Measurements from ENCODE around the gene UBE2J2. TPM values are rescaled to one million over a fixed set of nuclear protein-coding genes. Genes with fewer than 3 reads are reported as not detected.
A peak's percentile ranks its signal among the peaks of the same experiment; 100 is the strongest.

UBE2J2 gene
- total and polyA plus RNA-seq, 5 experiments from 2014 or later: 84.7 to 105 (median 92.9) TPM

GRCh38 chr1:1236945-1237873 lies 36.4 kb downstream of the UBE2J2 start:
- peak overlapping the region in 1 of 10 donors; percentile 6 for H3K4me3 Mint-ChIP-seq
- H3K4me1 Mint-ChIP-seq: peaks cover 4 to 18% (median 15%) of the 10 kb centered on the region in 4 donors

DNA sequence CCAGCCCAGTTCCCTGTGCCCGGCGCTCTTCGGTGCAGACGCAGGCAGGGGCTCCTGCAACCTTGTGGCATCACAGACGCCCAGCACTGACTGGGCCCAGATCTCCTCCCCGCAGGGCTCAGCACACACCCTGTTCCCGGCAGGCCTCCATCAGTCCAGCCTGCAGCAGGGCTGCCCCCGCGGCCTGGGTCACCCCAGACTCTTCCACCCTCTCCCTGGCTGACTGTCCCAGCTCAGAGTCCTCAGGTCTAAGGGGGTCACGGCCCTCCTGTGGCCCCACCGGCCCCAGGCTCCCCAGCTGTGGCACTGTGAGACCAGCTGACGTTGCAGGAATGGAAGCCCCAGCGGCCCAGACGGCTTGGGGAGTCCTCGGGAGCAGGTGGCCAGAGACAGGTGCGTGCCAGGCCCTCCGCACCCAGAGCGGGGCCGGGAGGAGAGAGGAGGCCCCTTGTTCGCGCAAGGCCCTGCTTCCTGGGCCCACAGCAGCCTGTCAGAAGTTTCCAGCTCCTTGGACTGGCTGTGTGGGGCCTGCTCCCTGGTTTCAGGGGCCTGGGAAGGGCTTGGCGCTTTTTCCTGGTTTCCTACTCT lies 37.4 kb downstream of the UBE2J2 start:
- no peak overlapping the region for H3K4me3 Mint-ChIP-seq
- H3K27me3 Mint-ChIP-seq: no peaks in the 10 kb centered on the region
- peaks cover 0 to 8% (median 0%) of the 10 kb centered on the region in 3 donors for H3K36me3 Mint-ChIP-seq
- H3K9me3 Mint-ChIP-seq: no peaks in the 10 kb centered on the region
- POLR2A ChIA-PET: no interaction called here
- peak overlapping the region in 1 of 10 donors; percentile 25 for H3K27ac Mint-ChIP-seq
- peaks cover 4 to 18% (median 15%) of the 10 kb centered on the region in 4 donors for H3K4me1 Mint-ChIP-seq
- no peak for ATAC-seq
- DNase-seq: no peak

More at GRCh38 chr1:1236945-1237873, 36.4 kb downstream of the UBE2J2 start:
- POLR2A ChIA-PET: no interaction called here
- DNase-seq (no peak), ATAC-seq (no peak)
- no peak overlapping the region for H3K27ac Mint-ChIP-seq
- H3K9me3 Mint-ChIP-seq: no peaks in the 10 kb centered on the region
- H3K36me3 Mint-ChIP-seq: peaks cover 0 to 8% (median 0%) of the 10 kb centered on the region in 3 donors
- H3K27me3 Mint-ChIP-seq: no peaks in the 10 kb centered on the region

DNA sequence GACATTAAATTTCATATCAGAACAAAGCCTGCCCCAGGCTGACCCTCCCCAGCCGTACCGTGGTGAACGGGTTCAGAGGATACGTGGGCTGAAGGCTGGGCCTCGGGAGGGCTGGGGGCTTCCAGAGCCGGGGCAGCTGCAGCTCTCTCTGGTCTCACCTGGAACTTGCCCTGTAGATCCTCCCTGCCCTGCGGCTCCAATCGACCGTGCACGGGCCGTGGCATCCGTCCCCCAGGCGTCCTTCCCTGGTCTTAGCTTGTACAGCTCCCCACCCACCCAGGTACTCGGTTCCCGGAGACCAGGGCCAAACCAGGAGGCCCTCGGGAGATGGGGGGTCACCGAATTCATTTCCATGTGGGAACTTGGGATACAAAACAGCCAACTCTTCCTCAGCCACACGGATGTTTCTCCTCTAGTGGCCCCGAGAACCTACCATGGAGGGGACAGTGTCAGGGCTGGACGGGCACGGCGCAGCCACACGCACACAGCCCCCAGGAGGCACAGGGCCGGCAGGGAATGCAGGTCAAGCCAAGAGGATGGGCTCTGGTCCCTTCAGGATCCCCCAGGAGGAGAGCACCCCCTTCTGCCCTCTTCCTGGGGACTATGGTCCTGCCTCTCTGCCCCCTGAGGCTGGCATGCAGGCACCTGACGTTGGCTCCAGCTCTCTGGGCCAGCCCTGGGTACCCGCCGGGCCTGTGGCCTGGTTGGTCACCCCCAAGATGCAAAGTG lies 38.5 kb downstream of the UBE2J2 start:
- Mint-ChIP-seq H3K27ac (peak overlapping the region in 1 of 10 donors; percentile 7), H3K27me3 (no peaks in the 10 kb centered on the region), H3K36me3 (peaks cover 0 to 8% (median 0%) of the 10 kb centered on the region in 3 donors), H3K4me3 (peak overlapping the region in 4 of 10 donors; percentile 2 to 91 (median 43)), H3K4me1 (peaks cover 8 to 27% (median 25%) of the 10 kb centered on the region in 4 donors), H3K9me3 (no peaks in the 10 kb centered on the region)
- DNase-seq (no peak), ATAC-seq (no peak)
- POLR2A ChIA-PET: no interaction called here

DNA sequence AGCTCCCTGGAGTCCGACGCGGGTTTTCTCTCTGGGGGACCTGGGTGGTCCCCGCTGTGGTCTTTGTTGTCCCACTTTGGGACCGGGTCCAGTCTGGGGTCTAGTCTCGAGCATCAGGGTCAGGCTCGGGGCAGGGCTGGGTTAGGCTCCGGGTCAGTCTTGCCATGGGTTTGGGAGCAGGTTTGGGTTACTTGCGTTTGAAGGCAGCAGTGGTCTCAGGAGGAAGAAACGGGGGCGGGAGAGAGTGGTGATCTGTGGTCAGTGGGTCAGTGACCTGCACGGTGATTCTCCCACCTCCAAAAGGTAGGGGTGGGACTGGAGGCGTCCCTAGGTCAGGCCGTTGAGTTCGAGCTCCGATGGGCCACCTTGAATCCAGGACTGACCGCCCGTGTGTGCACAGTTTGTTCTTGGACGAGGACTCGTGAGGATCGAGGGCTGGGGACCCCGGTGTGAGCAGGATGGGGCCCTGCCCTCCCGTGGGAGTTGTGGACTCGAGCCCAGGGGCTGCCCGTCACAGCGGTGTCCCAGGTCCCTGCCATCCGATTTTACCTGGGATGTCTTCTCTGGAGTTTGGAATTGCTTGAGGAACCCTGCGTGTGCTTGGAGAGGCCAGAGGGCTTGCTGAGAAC lies 39.4 kb downstream of the UBE2J2 start:
- H3K27ac Mint-ChIP-seq: peak overlapping the region in 6 of 10 donors; percentile 27 to 85 (median 74)
- peaks cover 0 to 11% (median 0%) of the 10 kb centered on the region in 3 donors for H3K36me3 Mint-ChIP-seq
- no peak for ATAC-seq
- H3K27me3 Mint-ChIP-seq: no peaks in the 10 kb centered on the region
- peak overlapping the region; percentile 25 to 91 (median 77) for H3K4me3 Mint-ChIP-seq
- H3K9me3 Mint-ChIP-seq: no peaks in the 10 kb centered on the region
- DNase-seq: no peak
- H3K4me1 Mint-ChIP-seq: peaks cover 14 to 36% (median 33%) of the 10 kb centered on the region in 4 donors
- POLR2A ChIA-PET: no interaction called here

- ATAC-seq: no peak
- Mint-ChIP-seq H3K4me3 (peak overlapping the region; percentile 69 to 91 (median 80)), H3K4me1 (peaks cover 14 to 40% (median 37%) of the 10 kb centered on the region in 4 donors), H3K27ac (peak overlapping the region in 9 of 10 donors; percentile 19 to 86 (median 79)), H3K27me3 (no peaks in the 10 kb centered on the region), H3K36me3 (peaks cover 0 to 11% (median 0%) of the 10 kb centered on the region in 3 donors), H3K9me3 (no peaks in the 10 kb centered on the region)
- DNase-seq: no peak
- POLR2A ChIA-PET: no interaction called here
Observed at GRCh38 chr1:1233567-1233892, 40.1 kb downstream of the UBE2J2 start.

- no peaks in the 10 kb centered on the region for H3K9me3 Mint-ChIP-seq
- peaks cover 14 to 43% (median 37%) of the 10 kb centered on the region in 4 donors for H3K4me1 Mint-ChIP-seq
- peak overlapping the region; percentile 69 to 91 (median 80) for H3K4me3 Mint-ChIP-seq
- peak overlapping the region in 8 of 10 donors; percentile 27 to 86 (median 80) for H3K27ac Mint-ChIP-seq
- ATAC-seq (no peak), DNase-seq (peak in 1 of 10 donors; percentile 18)
- H3K27me3 Mint-ChIP-seq: no peaks in the 10 kb centered on the region
- H3K36me3 Mint-ChIP-seq: peaks cover 0 to 11% (median 0%) of the 10 kb centered on the region in 3 donors
- POLR2A ChIA-PET: interaction anchor here (0.9 kb wide), 1 partner anchor 75 kb away, joined by 3 read pairs; no protein-coding TSS in a partner anchor
Observed at GRCh38 chr1:1232796-1233566, 40.7 kb downstream of the UBE2J2 start.

DNA sequence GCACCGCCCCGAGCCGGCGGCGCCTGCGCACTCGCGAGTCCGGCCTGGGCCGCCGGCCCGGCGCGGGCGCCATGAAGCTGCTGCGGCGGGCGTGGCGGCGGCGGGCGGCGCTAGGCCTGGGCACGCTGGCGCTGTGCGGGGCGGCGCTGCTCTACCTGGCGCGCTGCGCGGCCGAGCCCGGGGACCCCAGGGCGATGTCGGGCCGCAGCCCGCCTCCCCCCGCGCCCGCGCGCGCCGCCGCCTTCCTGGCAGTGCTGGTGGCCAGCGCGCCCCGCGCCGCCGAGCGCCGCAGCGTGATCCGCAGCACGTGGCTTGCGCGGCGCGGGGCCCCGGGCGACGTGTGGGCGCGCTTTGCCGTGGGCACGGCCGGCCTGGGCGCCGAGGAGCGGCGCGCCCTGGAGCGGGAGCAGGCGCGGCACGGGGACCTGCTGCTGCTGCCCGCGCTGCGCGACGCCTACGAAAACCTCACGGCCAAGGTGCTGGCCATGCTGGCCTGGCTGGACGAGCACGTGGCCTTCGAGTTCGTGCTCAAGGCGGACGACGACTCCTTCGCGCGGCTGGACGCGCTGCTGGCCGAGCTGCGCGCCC lies 41.4 kb downstream of the UBE2J2 start, which contains the start of gene B3GALT6:
B3GALT6 (plus strand) TSS at position 30 of the 588 bp plus-strand sequence; CDS start at position 72, 42 bp downstream.
- POLR2A ChIA-PET: interaction anchor here (0.6 to 1.6 kb wide), 5 partner anchors 17 to 74 kb away, joined by 3 to 6 read pairs (median 4); partner anchors contain the start of gene UBE2J2
- Mint-ChIP-seq H3K36me3 (peaks cover 0 to 11% (median 0%) of the 10 kb centered on the region in 3 donors), H3K27ac (peak within 1 kb of the TSS; percentile 74 to 97 (median 92)), H3K4me3 (peak within 1 kb of the TSS; percentile 83 to 96 (median 91)), H3K9me3 (no peaks in the 10 kb centered on the region), H3K27me3 (no peaks in the 10 kb centered on the region), H3K4me1 (peaks cover 14 to 45% (median 37%) of the 10 kb centered on the region in 4 donors)
- DNase-seq: no peak
- ATAC-seq: peak in 1 of 2 donors; percentile 75

DNA sequence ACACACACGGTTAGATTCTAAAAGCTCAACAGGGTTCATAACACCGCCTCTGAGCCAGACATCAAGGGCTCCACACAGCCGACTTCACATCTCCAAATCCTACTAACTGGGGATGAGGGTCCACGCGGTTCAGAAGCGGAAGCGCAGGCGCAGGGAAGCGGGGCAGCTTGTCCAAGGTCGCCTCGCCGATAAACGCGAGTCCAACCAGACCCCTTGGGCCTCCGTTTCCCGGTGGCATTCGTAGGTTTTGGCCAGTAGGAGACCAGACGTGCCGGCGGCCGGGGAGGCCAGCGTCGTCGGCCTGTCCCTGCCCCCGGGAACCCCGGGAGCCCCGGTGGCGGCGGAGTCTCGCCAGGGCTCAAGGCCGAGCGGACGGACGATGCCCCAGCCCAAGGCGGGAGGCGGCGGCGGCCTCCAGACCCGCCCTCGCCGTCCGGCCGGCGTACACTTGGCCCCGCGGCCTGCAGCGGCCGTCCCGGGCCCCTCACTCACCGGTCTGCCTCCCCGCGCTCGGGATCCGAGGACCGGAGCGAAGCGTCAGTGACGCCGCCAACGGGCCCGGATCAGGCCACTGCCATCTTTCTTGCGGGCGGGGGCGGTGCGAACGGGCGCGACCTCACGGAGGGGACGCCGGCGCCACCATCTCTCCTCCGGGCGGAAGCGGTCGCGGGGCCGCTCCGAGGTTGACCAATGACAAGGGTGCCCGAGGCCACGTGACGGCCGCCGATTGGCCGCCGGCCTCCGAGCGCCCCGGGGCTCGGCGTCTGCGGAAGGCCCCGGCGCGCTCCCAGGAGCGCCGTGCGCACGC lies 42.0 kb downstream of the UBE2J2 start, which contains the start of gene SDF4:
SDF4 (minus strand) TSS at position 602 of the 808 bp plus-strand sequence. CDS start 3,229 bp downstream, outside the sequence.
- Mint-ChIP-seq H3K9me3 (no peaks in the 10 kb centered on the region), H3K27me3 (no peaks in the 10 kb centered on the region), H3K4me1 (peaks cover 14 to 43% (median 37%) of the 10 kb centered on the region in 4 donors), H3K4me3 (peak within 1 kb of the TSS; percentile 83 to 96 (median 91)), H3K27ac (peak within 1 kb of the TSS; percentile 74 to 97 (median 92)), H3K36me3 (peaks cover 0 to 11% (median 0%) of the 10 kb centered on the region in 3 donors)
- DNase-seq: peak; percentile 92 to 98 (median 96)
- POLR2A ChIA-PET: interaction anchor here (0.6 to 1.6 kb wide), 6 partner anchors 16 to 74 kb away, joined by 3 to 6 read pairs (median 4); partner anchors contain the start of gene UBE2J2
- peak; percentile 93 to 96 for ATAC-seq

DNA sequence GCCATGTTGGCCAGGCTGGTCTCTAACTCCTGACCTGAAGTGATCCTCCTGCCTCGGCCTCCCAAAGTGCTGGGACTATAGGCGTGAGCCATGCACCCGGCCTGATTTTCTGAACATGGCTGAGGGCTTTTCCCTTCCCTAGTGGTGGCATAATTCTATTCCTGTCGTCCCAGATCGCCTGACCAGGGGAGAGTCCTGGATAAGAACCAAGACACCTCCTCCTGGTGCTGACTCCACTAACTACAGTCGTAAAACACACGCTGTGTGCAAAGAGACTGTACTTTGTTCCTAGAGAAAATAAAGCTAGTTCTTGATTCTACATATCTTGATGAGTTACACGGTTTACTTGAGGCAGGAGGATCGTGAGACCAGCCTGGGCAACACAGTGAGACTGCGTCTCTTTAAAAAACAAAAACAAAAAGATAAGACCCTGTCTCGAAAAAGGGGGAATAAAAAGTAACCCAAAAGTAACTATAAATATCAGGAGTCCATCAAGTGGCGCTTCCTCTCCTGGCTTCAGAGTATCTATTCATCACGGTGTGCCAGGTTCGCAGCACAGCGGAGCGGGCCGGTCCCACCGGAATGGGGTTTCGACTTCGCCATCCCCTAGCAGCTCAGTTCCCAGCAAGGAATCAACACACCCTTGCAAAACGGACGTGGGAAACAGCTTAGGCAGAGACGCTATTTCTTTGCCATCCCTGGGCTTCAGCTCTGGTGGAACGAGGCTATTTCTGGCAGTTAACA lies 42.8 kb downstream of the UBE2J2 start:
- Mint-ChIP-seq H3K36me3 (peaks cover 0 to 15% (median 0%) of the 10 kb centered on the region in 3 donors), H3K27me3 (no peaks in the 10 kb centered on the region), H3K4me3 (peak overlapping the region; percentile 83 to 96 (median 91)), H3K4me1 (peaks cover 16 to 48% (median 38%) of the 10 kb centered on the region in 4 donors), H3K27ac (peak overlapping the region; percentile 74 to 97 (median 92)), H3K9me3 (no peaks in the 10 kb centered on the region)
- POLR2A ChIA-PET: interaction anchor here (1.2 to 1.6 kb wide), 3 partner anchors 15 to 43 kb away, joined by 4 to 6 read pairs (median 6); partner anchors contain the start of gene UBE2J2
- ATAC-seq (no peak), DNase-seq (no peak)
